Measurements from ENCODE around the gene GNAQ.
A peak's percentile ranks its signal among the peaks of the same experiment; 100 is the strongest.
"Not testable (repeated sequence)": the region's sequence is repeated elsewhere in the genome, so short reads cannot be mapped to it uniquely, and the experiment has no call there.

Gene GNAQ

GRCh38 chr9:77879437-77879943 lies 152.1 kb downstream of the GNAQ start:
- DNase-seq (ENCODE audit: low spot score): no peak
- no peak for FAIRE-seq

- not testable (repeated sequence) for DNase-seq (ENCODE audit: low spot score); FAIRE-seq
Measured at GRCh38 chr9:77878793-77879192, 152.8 kb downstream of the GNAQ start.

GRCh38 chr9:77877976-77878375 lies 153.6 kb downstream of the GNAQ start:
- FAIRE-seq: no peak
- DNase-seq (ENCODE audit: low spot score): no peak

- FAIRE-seq (no peak), DNase-seq (ENCODE audit: low spot score) (no peak)
Measured at GRCh38 chr9:77876590-77876989, 155.0 kb downstream of the GNAQ start.

GRCh38 chr9:77876091-77876490 lies 155.5 kb downstream of the GNAQ start:
- DNase-seq (ENCODE audit: low spot score): peak; percentile 17
- no peak for FAIRE-seq

- DNase-seq (ENCODE audit: low spot score) (no peak), FAIRE-seq (no peak)
Measured at GRCh38 chr9:77872863-77873262, 158.7 kb downstream of the GNAQ start.

GRCh38 chr9:77872177-77872576 lies 159.4 kb downstream of the GNAQ start:
- no peak for DNase-seq (ENCODE audit: low spot score)
- FAIRE-seq: no peak

- FAIRE-seq (no peak), DNase-seq (ENCODE audit: low spot score) (no peak)
Measured at GRCh38 chr9:77871483-77871882, 160.1 kb downstream of the GNAQ start.

GRCh38 chr9:77866878-77867277 lies 164.7 kb downstream of the GNAQ start:
- DNase-seq (ENCODE audit: low spot score) (no peak), FAIRE-seq (no peak)

- FAIRE-seq: no peak
- DNase-seq (ENCODE audit: low spot score): no peak
Measured at GRCh38 chr9:77865385-77866047, 166.1 kb downstream of the GNAQ start.

GRCh38 chr9:77864211-77864889 lies 167.3 kb downstream of the GNAQ start:
- DNase-seq (ENCODE audit: low spot score) (no peak), FAIRE-seq (no peak)

- not testable (repeated sequence) for FAIRE-seq; DNase-seq (ENCODE audit: low spot score)
Measured at GRCh38 chr9:77863638-77864037, 168.0 kb downstream of the GNAQ start.

- not testable (repeated sequence) for DNase-seq (ENCODE audit: low spot score); FAIRE-seq
Measured at GRCh38 chr9:77860953-77861352, 170.7 kb downstream of the GNAQ start.

- FAIRE-seq (no peak), DNase-seq (ENCODE audit: low spot score) (no peak)
Measured at GRCh38 chr9:77857513-77858259, 173.9 kb downstream of the GNAQ start.

GRCh38 chr9:77856615-77857014 lies 175.0 kb downstream of the GNAQ start:
- no peak for DNase-seq (ENCODE audit: low spot score)

GRCh38 chr9:77854916-77855311 lies 176.7 kb downstream of the GNAQ start:
- FAIRE-seq (no peak), DNase-seq (ENCODE audit: low spot score) (no peak)

More at GRCh38 chr9:77856615-77857014, 175.0 kb downstream of the GNAQ start:
- no peak for FAIRE-seq

- DNase-seq (ENCODE audit: low spot score) (no peak), FAIRE-seq (no peak)
Measured at GRCh38 chr9:77854258-77854915, 177.2 kb downstream of the GNAQ start.

- DNase-seq (ENCODE audit: low spot score): no peak
- no peak for FAIRE-seq
Measured at GRCh38 chr9:77853716-77854115, 177.9 kb downstream of the GNAQ start.

- DNase-seq (ENCODE audit: low spot score) (no peak), FAIRE-seq (no peak)
Measured at GRCh38 chr9:77851882-77852595, 179.6 kb downstream of the GNAQ start.

GRCh38 chr9:77848897-77849296 lies 182.7 kb downstream of the GNAQ start:
- no peak for FAIRE-seq

GRCh38 chr9:77848404-77848803 lies 183.2 kb downstream of the GNAQ start:
- FAIRE-seq: no peak

More at GRCh38 chr9:77848897-77849296, 182.7 kb downstream of the GNAQ start:
- peak; percentile 43 for DNase-seq (ENCODE audit: low spot score)

More at GRCh38 chr9:77848404-77848803, 183.2 kb downstream of the GNAQ start:
- no peak for DNase-seq (ENCODE audit: low spot score)

Measured in urothelium cell line (cell line).